Measurements from ENCODE around the gene IMMP2L. TPM values are rescaled to one million over a fixed set of nuclear protein-coding genes. Genes with fewer than 3 reads are reported as not detected.

The IMMP2L gene
- total RNA-seq, 1 donor from 2014 or later: 11.2 TPM

- Mint-ChIP-seq H3K36me3 (ENCODE audit: low read depth, unreplicated experiment) (no peaks in the 10 kb centered on the region), H3K27ac (ENCODE audit: unreplicated experiment) (no peak overlapping the region), H3K9me3 (ENCODE audit: unreplicated experiment) (no peaks in the 10 kb centered on the region), H3K4me3 (ENCODE audit: unreplicated experiment) (no peak overlapping the region), H3K4me1 (ENCODE audit: unreplicated experiment) (peaks cover 10% of the 10 kb centered on the region), H3K27me3 (ENCODE audit: unreplicated experiment) (no peaks in the 10 kb centered on the region)
- no peak for TF ChIP-seq CTCF (IDR thresholded peaks at IDR 0.05; ENCODE audit: unreplicated experiment)
- DNase-seq (ENCODE audit: low spot score): no peak
Observed at GRCh38 chr7:111108000-111108399, 454.3 kb downstream of the IMMP2L start.

DNA sequence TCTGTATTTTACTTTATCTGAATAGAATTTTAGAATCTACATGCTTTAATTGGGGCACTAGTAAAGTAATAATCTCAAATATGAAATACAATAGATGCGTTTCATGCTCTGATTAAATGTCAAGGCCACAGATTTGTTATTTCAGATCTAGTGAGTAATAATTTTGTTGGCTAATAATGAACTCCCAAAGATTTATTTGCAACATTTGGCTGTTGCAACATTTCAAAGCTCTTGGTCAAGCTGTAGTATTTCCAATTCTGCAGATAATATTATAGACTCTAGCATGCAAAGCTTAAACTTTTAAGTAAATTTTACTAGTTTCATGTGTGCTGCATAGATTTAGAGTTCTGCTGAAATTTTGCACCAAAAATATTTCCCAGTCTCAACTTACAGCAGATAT, 454.7 kb downstream of the IMMP2L start:
- no peaks in the 10 kb centered on the region for H3K27me3 Mint-ChIP-seq (ENCODE audit: unreplicated experiment)
- H3K4me3 Mint-ChIP-seq (ENCODE audit: unreplicated experiment): no peak overlapping the region
- H3K4me1 Mint-ChIP-seq (ENCODE audit: unreplicated experiment): peaks cover 9% of the 10 kb centered on the region
- no peak for DNase-seq (ENCODE audit: low spot score)
- H3K27ac Mint-ChIP-seq (ENCODE audit: unreplicated experiment): no peak overlapping the region
- H3K36me3 Mint-ChIP-seq (ENCODE audit: low read depth, unreplicated experiment): no peaks in the 10 kb centered on the region
- no peaks in the 10 kb centered on the region for H3K9me3 Mint-ChIP-seq (ENCODE audit: unreplicated experiment)
- no peak for TF ChIP-seq CTCF (IDR thresholded peaks at IDR 0.05; ENCODE audit: unreplicated experiment)

- H3K4me3 Mint-ChIP-seq (ENCODE audit: unreplicated experiment): no peak overlapping the region
- no peaks in the 10 kb centered on the region for H3K9me3 Mint-ChIP-seq (ENCODE audit: unreplicated experiment)
- H3K4me1 Mint-ChIP-seq (ENCODE audit: unreplicated experiment): peaks cover 4% of the 10 kb centered on the region
- no peaks in the 10 kb centered on the region for H3K36me3 Mint-ChIP-seq (ENCODE audit: low read depth, unreplicated experiment)
- no peak for DNase-seq (ENCODE audit: low spot score)
- no peak for TF ChIP-seq CTCF (IDR thresholded peaks at IDR 0.05; ENCODE audit: unreplicated experiment)
- no peak overlapping the region for H3K27ac Mint-ChIP-seq (ENCODE audit: unreplicated experiment)
- no peaks in the 10 kb centered on the region for H3K27me3 Mint-ChIP-seq (ENCODE audit: unreplicated experiment)
Observed at GRCh38 chr7:111105269-111105668, 457.0 kb downstream of the IMMP2L start.

GRCh38 chr7:111104710-111105109, 457.6 kb downstream of the IMMP2L start:
- no peak for DNase-seq (ENCODE audit: low spot score)
- peaks cover 4% of the 10 kb centered on the region for H3K4me1 Mint-ChIP-seq (ENCODE audit: unreplicated experiment)
- no peak overlapping the region for H3K27ac Mint-ChIP-seq (ENCODE audit: unreplicated experiment)
- no peak overlapping the region for H3K4me3 Mint-ChIP-seq (ENCODE audit: unreplicated experiment)
- no peaks in the 10 kb centered on the region for H3K27me3 Mint-ChIP-seq (ENCODE audit: unreplicated experiment)
- TF ChIP-seq CTCF (IDR thresholded peaks at IDR 0.05; ENCODE audit: unreplicated experiment): no peak
- no peaks in the 10 kb centered on the region for H3K9me3 Mint-ChIP-seq (ENCODE audit: unreplicated experiment)
- no peaks in the 10 kb centered on the region for H3K36me3 Mint-ChIP-seq (ENCODE audit: low read depth, unreplicated experiment)

DNA sequence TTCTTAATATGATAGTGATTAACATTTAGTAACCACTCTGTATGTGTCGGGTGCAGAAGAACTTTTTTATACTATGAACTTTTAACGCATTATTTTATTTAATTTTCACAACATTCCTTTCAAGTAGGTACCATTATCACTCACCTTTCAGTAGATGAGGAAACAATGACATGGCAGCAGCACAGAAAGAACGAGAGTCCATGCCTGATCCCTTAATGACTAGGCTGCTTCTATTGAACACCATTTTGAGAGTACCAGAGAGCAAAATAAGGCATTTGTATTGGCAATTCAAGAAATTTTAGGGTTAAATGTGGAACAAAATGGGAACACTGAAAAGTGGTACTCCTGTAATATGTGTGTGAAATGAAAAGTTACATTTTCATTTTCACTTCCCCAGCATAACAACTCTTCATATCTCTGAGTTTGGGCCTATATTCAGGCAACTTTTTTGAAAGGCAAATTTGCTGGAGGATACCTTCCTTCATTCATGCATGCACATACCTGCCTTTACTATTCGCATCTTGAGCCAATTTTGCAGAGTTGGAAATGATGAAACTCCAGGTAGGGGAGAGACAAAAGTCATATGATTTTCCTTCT, 458.5 kb downstream of the IMMP2L start:
- no peak for DNase-seq (ENCODE audit: low spot score)
- no peaks in the 10 kb centered on the region for H3K36me3 Mint-ChIP-seq (ENCODE audit: low read depth, unreplicated experiment)
- TF ChIP-seq CTCF (IDR thresholded peaks at IDR 0.05; ENCODE audit: unreplicated experiment): no peak
- H3K9me3 Mint-ChIP-seq (ENCODE audit: unreplicated experiment): no peaks in the 10 kb centered on the region
- H3K4me1 Mint-ChIP-seq (ENCODE audit: unreplicated experiment): peaks cover 4% of the 10 kb centered on the region
- no peaks in the 10 kb centered on the region for H3K27me3 Mint-ChIP-seq (ENCODE audit: unreplicated experiment)
- H3K27ac Mint-ChIP-seq (ENCODE audit: unreplicated experiment): no peak overlapping the region
- no peak overlapping the region for H3K4me3 Mint-ChIP-seq (ENCODE audit: unreplicated experiment)
